Astrocyte of the spinal cord (primary cell): ENCODE data around the gene RANBP10.

Experiments used
- DNase-seq: peaks from one replicate; pipeline ENCODE4 v3.0.0; 2011; ENCODE audit warnings: low read depth, low spot score
- H3K4me3 ChIP-seq: 2 replicates; pipeline ENCODE4 v1.5.1; 2011; ENCODE audit warnings: low read depth, mild to moderate bottlenecking, low read length, moderate library complexity
- in situ Hi-C: cut with HindIII; loops from 2 replicates; pipeline ENCODE4 v1.10.0; 2017; ENCODE audit warnings: low sequenced_read_pairs
- TF ChIP-seq, protein P1 (sequence below): IDR thresholded peaks from 2 replicates; pipeline ENCODE4 v1.5.1; 2012; ENCODE audit warnings: low read depth, mild to moderate bottlenecking, low read length, inconsistent platforms

RANBP10 gene

DNA sequence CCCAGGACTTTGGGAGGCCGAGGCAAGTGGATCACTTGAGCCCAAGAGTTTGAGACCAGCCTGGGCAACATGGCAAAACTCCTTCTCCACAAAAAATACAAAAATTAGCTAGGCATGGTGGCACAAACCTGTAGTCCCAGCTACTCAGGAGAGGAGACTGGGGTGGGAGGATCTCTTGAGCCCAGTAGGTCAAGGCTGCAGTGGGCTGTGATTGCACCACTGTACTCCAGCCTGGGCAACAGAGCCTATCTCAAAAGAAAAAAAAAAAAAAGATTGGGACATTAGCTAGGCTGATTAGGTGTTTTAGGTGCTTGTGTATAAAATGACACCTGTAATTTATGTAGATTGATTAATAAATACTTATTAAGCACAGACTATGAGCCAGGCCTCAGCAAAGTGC is 97.3 kb downstream of the RANBP10 start:
- DNase-seq: no peak
- TF ChIP-seq, protein P1, sequence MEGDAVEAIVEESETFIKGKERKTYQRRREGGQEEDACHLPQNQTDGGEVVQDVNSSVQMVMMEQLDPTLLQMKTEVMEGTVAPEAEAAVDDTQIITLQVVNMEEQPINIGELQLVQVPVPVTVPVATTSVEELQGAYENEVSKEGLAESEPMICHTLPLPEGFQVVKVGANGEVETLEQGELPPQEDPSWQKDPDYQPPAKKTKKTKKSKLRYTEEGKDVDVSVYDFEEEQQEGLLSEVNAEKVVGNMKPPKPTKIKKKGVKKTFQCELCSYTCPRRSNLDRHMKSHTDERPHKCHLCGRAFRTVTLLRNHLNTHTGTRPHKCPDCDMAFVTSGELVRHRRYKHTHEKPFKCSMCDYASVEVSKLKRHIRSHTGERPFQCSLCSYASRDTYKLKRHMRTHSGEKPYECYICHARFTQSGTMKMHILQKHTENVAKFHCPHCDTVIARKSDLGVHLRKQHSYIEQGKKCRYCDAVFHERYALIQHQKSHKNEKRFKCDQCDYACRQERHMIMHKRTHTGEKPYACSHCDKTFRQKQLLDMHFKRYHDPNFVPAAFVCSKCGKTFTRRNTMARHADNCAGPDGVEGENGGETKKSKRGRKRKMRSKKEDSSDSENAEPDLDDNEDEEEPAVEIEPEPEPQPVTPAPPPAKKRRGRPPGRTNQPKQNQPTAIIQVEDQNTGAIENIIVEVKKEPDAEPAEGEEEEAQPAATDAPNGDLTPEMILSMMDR: no peak
- H3K4me3 ChIP-seq: no peak overlapping the region
- in situ Hi-C loops: no loop called here

DNA sequence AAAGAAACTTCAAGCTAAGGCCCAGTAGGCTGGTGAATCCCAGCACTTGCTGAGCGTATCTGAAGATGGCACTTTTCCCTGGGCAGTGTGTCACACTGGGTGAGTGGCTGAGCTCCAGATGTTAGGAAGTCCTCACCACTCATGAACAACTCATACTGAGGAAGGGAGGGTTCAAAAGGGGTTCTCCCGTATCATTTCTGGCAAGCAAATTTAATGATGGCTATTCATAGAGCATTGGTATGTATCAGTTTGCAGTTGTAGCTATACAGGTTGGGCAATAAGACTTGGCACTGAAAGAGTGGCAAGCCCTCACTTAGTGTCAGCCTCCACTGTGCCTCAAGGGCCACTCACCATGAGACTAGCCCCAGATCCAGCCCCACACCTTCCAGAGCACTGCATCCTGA is 98.0 kb downstream of the RANBP10 start:
- no peak for DNase-seq
- in situ Hi-C loops: no loop called here
- H3K4me3 ChIP-seq: no peak overlapping the region
- TF ChIP-seq, protein P1: no peak

DNA sequence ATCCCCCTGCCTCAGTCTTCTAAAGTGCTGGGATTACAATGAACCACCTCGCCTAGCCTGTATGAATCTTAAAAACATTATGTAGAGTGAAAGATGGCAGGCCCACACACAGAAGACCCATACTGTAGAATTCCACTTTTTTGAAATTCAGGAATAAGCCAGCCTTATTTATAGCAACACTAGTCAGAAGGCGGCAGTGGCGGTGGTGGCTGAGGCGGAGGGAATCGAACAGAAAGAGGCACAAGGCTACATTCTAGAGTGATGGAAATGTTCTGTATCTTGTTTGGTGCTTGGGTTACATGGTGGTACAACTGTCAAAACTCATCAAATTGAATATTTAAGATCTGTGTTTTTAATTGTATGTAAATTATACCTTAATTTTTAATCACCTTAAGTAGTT is 98.6 kb downstream of the RANBP10 start:
- TF ChIP-seq, protein P1: no peak
- no peak for DNase-seq
- no peak overlapping the region for H3K4me3 ChIP-seq
- in situ Hi-C loops: no loop called here

DNA sequence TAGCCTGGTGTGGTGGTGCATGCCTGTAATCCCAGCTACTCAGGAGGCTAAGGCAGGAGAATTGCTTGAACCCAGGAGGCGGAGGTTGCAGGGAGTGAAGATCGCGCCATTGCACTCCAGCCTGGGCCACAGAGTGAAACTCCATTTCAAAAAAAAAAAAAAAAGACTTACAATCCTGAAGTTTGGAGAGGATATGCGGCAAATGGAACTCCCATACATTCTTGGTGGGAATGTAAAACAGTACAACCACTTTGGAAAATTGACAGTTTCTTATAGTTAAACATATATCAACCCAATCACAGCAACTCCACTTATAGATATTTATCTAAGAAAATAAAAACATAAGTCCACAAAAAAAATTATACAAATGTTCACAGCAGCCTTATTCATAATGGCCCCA is 99.2 kb downstream of the RANBP10 start:
- TF ChIP-seq, protein P1: no peak
- in situ Hi-C loops: no loop called here
- DNase-seq: no peak
- no peak overlapping the region for H3K4me3 ChIP-seq

DNA sequence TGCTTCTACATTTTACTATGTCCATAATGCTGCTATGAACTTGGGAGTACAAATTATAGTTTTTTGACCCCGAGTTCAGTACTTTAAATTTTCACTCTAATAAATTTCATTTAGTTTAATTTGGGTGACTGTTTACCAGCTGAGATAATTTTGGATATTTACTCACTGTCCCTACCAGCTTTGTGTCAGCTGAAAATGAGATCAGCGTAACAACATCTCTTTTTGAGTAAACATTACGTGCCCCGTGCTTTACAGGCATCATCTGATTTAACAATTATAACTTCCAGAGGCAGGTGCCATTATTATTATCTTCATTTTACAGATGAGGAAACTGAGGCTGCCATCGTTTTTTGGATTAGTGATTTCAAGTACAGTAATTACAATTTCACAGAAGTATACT is 102.2 kb downstream of the RANBP10 start:
- in situ Hi-C loops: no loop called here
- no peak for DNase-seq
- TF ChIP-seq, protein P1: no peak
- no peak overlapping the region for H3K4me3 ChIP-seq

DNA sequence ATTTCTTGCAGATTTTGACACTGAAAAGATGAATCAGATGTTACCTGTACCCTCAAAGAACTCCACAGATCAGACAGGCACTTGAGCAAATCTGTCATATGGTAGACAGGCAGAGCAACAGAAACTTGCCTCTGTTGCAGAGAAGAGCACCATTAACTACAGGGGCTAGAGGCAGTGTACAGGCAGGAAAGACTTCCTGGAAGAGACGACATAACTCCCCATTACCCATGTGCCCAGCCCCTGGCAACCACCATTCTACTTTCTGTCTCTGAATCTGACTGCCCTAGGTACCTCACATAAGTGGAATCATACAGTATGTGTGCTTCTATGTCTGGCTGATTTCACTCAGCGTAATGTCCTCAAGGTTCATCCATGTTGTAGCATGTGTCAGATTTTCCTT is 102.7 kb downstream of the RANBP10 start:
- in situ Hi-C loops: no loop called here
- no peak overlapping the region for H3K4me3 ChIP-seq
- no peak for DNase-seq
- TF ChIP-seq, protein P1: no peak

DNA sequence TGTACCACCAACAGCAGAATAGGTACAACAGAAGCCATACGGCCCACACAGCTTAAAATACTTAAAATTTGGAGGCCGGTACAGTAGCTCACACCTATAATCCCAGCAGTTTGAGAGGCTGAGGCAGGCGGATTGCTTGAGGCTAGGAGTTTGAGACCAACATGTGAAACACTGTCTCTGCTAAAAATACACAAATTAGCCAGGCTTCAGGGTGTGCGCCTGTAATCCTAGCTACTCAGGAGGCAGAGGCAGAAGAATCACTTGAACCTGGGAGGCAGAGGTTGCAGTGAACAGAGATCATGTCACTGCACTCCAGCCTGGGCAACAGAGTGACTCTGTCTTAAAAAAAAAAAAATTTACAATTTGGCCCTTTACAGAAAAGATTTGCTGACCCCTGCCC is 104.2 kb downstream of the RANBP10 start:
- in situ Hi-C loops: no loop called here

More for the DNA sequence above, 104.2 kb downstream of the RANBP10 start:
- no peak overlapping the region for H3K4me3 ChIP-seq
- DNase-seq: no peak
- TF ChIP-seq, protein P1: no peak
